ENCODE results near the gene CHCHD4. TPM values are rescaled to one million over a fixed set of nuclear protein-coding genes. Genes with fewer than 3 reads are reported as not detected.

The CHCHD4 gene
- total RNA-seq, 4 donors from 2014 or later = 4.2 to 17.8 (median 16.3) TPM

- H3K36me3 ChIP-seq = peaks cover 2 to 97% (median 15%) of the 10 kb centered on the region in 3 donors
These were observed 28.3 kb upstream of the CHCHD4 start for GRCh38 chr3:14152963-14153355.

GRCh38 chr3:14152233-14152962 is 27.7 kb upstream of the CHCHD4 start:
- TF ChIP-seq, protein P1, sequence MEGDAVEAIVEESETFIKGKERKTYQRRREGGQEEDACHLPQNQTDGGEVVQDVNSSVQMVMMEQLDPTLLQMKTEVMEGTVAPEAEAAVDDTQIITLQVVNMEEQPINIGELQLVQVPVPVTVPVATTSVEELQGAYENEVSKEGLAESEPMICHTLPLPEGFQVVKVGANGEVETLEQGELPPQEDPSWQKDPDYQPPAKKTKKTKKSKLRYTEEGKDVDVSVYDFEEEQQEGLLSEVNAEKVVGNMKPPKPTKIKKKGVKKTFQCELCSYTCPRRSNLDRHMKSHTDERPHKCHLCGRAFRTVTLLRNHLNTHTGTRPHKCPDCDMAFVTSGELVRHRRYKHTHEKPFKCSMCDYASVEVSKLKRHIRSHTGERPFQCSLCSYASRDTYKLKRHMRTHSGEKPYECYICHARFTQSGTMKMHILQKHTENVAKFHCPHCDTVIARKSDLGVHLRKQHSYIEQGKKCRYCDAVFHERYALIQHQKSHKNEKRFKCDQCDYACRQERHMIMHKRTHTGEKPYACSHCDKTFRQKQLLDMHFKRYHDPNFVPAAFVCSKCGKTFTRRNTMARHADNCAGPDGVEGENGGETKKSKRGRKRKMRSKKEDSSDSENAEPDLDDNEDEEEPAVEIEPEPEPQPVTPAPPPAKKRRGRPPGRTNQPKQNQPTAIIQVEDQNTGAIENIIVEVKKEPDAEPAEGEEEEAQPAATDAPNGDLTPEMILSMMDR (IDR thresholded peaks at IDR 0.05) = peak in 3 of 6 experiments; percentile 10 to 40 (median 13)
- no peak for TF ChIP-seq POLR2A (IDR thresholded peaks at IDR 0.05)
- intact Hi-C loops (cut with DNase I) = no loop called here

More at GRCh38 chr3:14152963-14153355, 28.3 kb upstream of the CHCHD4 start:
- no peak for TF ChIP-seq POLR2A (IDR thresholded peaks at IDR 0.05)
- TF ChIP-seq, protein P1 (IDR thresholded peaks at IDR 0.05) = no peak
- no peak for DNase-seq
- no peaks in the 10 kb centered on the region for H3K27me3 ChIP-seq
- intact Hi-C loops (cut with DNase I) = no loop called here
- no peak overlapping the region for H3K4me3 ChIP-seq
- no peak overlapping the region for H3K27ac ChIP-seq
- peaks cover 0 to 32% (median 2%) of the 10 kb centered on the region in 3 donors for H3K4me1 ChIP-seq
- WGBS, 2 donors = 62 to 71% methylated on average over 4 of the region's 4 CpGs
- H3K9me3 ChIP-seq = no peaks in the 10 kb centered on the region

DNA sequence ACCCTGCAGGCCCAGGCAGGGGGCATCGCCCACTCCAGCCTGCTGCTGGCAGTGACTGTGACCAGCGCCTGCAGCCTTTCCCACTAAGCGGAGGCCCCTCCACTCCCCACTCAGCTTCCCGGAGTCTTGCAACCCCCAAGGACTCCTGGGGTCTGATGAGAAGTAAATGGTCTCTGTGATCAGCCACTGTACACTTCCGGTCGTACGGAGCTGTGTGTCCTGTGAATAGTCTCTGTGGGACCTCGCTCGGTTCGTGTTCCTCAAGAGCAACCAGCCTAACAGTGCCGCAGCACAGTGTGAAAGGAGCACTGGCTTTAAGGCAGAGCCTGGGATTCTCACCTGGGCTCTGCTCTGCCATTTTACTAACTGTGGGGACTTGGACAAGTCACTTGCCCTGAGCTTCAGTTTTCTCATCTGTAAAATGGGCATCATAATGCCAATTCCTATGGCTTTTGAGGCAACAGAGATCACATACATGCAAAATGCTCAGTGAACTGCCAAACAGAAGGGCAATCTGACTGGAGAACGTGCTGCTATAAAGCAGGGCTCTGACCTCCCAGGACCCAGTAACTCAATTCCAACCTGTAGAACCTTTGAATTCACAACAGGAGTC is 26.9 kb upstream of the CHCHD4 start:
- Histone ChIP-seq H3K9me3 (no peaks in the 10 kb centered on the region), H3K36me3 (peaks cover 6 to 97% (median 8%) of the 10 kb centered on the region in 3 donors), H3K4me3 (no peak overlapping the region), H3K27ac (no peak overlapping the region), H3K27me3 (no peaks in the 10 kb centered on the region), H3K4me1 (peaks cover 0 to 23% (median 3%) of the 10 kb centered on the region in 3 donors)
- 86 to 98% methylated on average over 4 to 8 of the region's 12 CpGs for WGBS, 2 donors
- intact Hi-C loops (cut with DNase I) = no loop called here
- TF ChIP-seq POLR2A (IDR thresholded peaks at IDR 0.05) = no peak
- TF ChIP-seq, protein P1 (IDR thresholded peaks at IDR 0.05) = no peak
- no peak for DNase-seq

More at GRCh38 chr3:14152233-14152962, 27.7 kb upstream of the CHCHD4 start:
- Histone ChIP-seq H3K4me3 (no peak overlapping the region), H3K36me3 (peaks cover 6 to 97% (median 10%) of the 10 kb centered on the region in 3 donors), H3K4me1 (peaks cover 0 to 28% (median 2%) of the 10 kb centered on the region in 3 donors), H3K27ac (no peak overlapping the region), H3K27me3 (no peaks in the 10 kb centered on the region), H3K9me3 (no peaks in the 10 kb centered on the region)
- 88 to 94% methylated on average over 8 to 10 of the region's 11 CpGs for WGBS, 2 donors
- no peak for DNase-seq

- DNase-seq = no peak
- H3K36me3 ChIP-seq = peaks cover 6 to 97% (median 13%) of the 10 kb centered on the region in 3 donors
- TF ChIP-seq, protein P1 (IDR thresholded peaks at IDR 0.05) = no peak
- no peak for TF ChIP-seq POLR2A (IDR thresholded peaks at IDR 0.05)
These were observed 26.0 kb upstream of the CHCHD4 start for GRCh38 chr3:14150491-14151230.

More at GRCh38 chr3:14150491-14151230, 26.0 kb upstream of the CHCHD4 start:
- Histone ChIP-seq H3K4me3 (no peak overlapping the region), H3K9me3 (no peaks in the 10 kb centered on the region), H3K4me1 (peaks cover 8 to 23% (median 13%) of the 10 kb centered on the region in 3 donors), H3K27ac (no peak overlapping the region), H3K27me3 (no peaks in the 10 kb centered on the region)
- intact Hi-C loops (cut with DNase I) = no loop called here
- 77 to 97% methylated on average over 8 to 9 of the region's 9 CpGs for WGBS, 2 donors

Measured in esophagus squamous epithelium (tissue), 5 donors.